Hepatocyte (in vitro differentiated cells): ENCODE data around the gene VAPB. TPM values are rescaled to one million over a fixed set of nuclear protein-coding genes. Genes with fewer than 3 reads are reported as not detected.

Experiments used
- DNase-seq: peaks from one replicate; pipeline ENCODE4 v3.0.0-alpha.2; 2016; ENCODE audit warnings: low spot score
- H2AFZ ChIP-seq: fragments of 200-600 bp; sonication (generic); 2 replicates; pipeline ENCODE4 v1.6.0; 2016; ENCODE audit warnings: antibody characterized with exemption, mild to moderate bottlenecking
- H3K27ac ChIP-seq: fragments of 200-600 bp; sonication (generic); 2 replicates; pipeline ENCODE4 v1.5.1; 2016; ENCODE audit warnings: mild to moderate bottlenecking
- H3K27me3 ChIP-seq: fragments of 200-600 bp; sonication (generic); 2 replicates; pipeline ENCODE4 v1.6.1; 2016
- H3K36me3 ChIP-seq: fragments of 200-600 bp; sonication (generic); replicated peaks from 2 replicates; pipeline ENCODE4 v1.5.1; 2016; ENCODE audit warnings: low read depth; ENCODE audit not compliant: insufficient read depth
- H3K4me1 ChIP-seq: fragments of 200-600 bp; sonication (generic); 2 replicates; pipeline ENCODE4 v1.5.1; 2016; ENCODE audit warnings: mild to moderate bottlenecking, moderate library complexity; ENCODE audit not compliant: insufficient read depth
- H3K4me2 ChIP-seq: fragments of 200-600 bp; sonication (generic); 2 replicates; pipeline ENCODE4 v1.6.0; 2016
- H3K4me3 ChIP-seq: fragments of 200-600 bp; sonication (generic); 2 replicates; pipeline ENCODE4 v1.5.1; 2016; ENCODE audit warnings: mild to moderate bottlenecking
- H3K79me2 ChIP-seq: fragments of 200-600 bp; sonication (generic); 2 replicates; pipeline ENCODE4 v1.6.0; 2017; ENCODE audit warnings: mild to moderate bottlenecking
- H3K9me2 ChIP-seq: fragments of 200-600 bp; sonication (generic); replicated peaks from 2 replicates; pipeline ENCODE4 v1.6.0; 2017; ENCODE audit warnings: mild to moderate bottlenecking; ENCODE audit not compliant: insufficient read depth
- H3K9me3 ChIP-seq: fragments of 200-600 bp; sonication (generic); 2 replicates; pipeline ENCODE4 v1.5.1; 2016; ENCODE audit warnings: low read depth, mild to moderate bottlenecking
- H4K20me1 ChIP-seq: fragments of 200-600 bp; sonication (generic); 2 replicates; pipeline ENCODE4 v1.6.0; 2016; ENCODE audit warnings: mild to moderate bottlenecking; ENCODE audit not compliant: insufficient read depth, poor library complexity, severe bottlenecking
- CTCF ChIP-seq: fragments of 200-600 bp; sonication (generic); IDR thresholded peaks from 2 replicates; pipeline ENCODE4 v1.5.1; 2016; ENCODE audit warnings: antibody characterized with exemption, mild to moderate bottlenecking; ENCODE audit not compliant: poor library complexity
- EZH2 ChIP-seq: fragments of 200-600 bp; sonication (generic); IDR thresholded peaks from 2 replicates; pipeline ENCODE4 v1.6.1; 2016; ENCODE audit warnings: antibody characterized with exemption, mild to moderate bottlenecking, borderline replicate concordance
- EZH2phosphoT487 ChIP-seq: fragments of 200-600 bp; sonication (generic); IDR thresholded peaks from one replicate; pipeline ENCODE4 v1.6.1; 2018; ENCODE audit warnings: antibody characterized with exemption, mild to moderate bottlenecking, low read depth, moderate library complexity; ENCODE audit not compliant: unreplicated experiment, severe bottlenecking
- WGBS: methylation state at CpG from one replicate; pipeline ENCODE4 v1.1.6; 2016; ENCODE audit warnings: low lambda C conversion rate; ENCODE audit errors: missing lambda C conversion rate; 5-methylcytosine and 5-hydroxymethylcytosine counted together
- polyA plus RNA-seq: library from polyadenylated mRNA; unstranded; fragments of >200 nt; fragmentation: Nextera tagmentation; extraction: Ambion mirVana; gene quantifications from 2 replicates; pipeline ENCODE4 v1.2.1, GENCODE V29; 2016
- total RNA-seq: library from RNA; depleted of rRNA; stranded (reverse); fragments of >200 nt; gene quantifications from 2 replicates; pipeline ENCODE4 v1.2.3, GENCODE V29; 2014

Gene VAPB
- total and polyA plus RNA-seq, 2 experiments from 2014 or later: 32.1 to 49.6 TPM

GRCh38 chr20:58450254-58450653, 61.2 kb downstream of the VAPB start:
- DNase-seq: no peak
- H3K27ac ChIP-seq: no peak overlapping the region
- H3K9me3 ChIP-seq: no peaks in the 10 kb centered on the region
- peaks cover 3% of the 10 kb centered on the region for H4K20me1 ChIP-seq
- H3K4me1 ChIP-seq: no peaks in the 10 kb centered on the region
- no peak overlapping the region for H3K4me2 ChIP-seq
- no peaks in the 10 kb centered on the region for H3K9me2 ChIP-seq
- no peaks in the 10 kb centered on the region for H3K27me3 ChIP-seq
- no peaks in the 10 kb centered on the region for H3K36me3 ChIP-seq
- 81% methylated on average over 10 of the region's 10 CpGs for WGBS
- no peak overlapping the region for H2AFZ ChIP-seq
- H3K79me2 ChIP-seq: no peaks in the 10 kb centered on the region
- TF ChIP-seq EZH2phosphoT487 (no peak), EZH2 (no peak), CTCF (no peak)
- H3K4me3 ChIP-seq: no peak overlapping the region

GRCh38 chr20:58452667-58453255, 63.7 kb downstream of the VAPB start:
- H2AFZ ChIP-seq: no peak overlapping the region
- H3K4me2 ChIP-seq: no peak overlapping the region

GRCh38 chr20:58453391-58453790, 64.4 kb downstream of the VAPB start:
- H3K4me2 ChIP-seq: no peak overlapping the region
- no peak overlapping the region for H3K4me3 ChIP-seq
- TF ChIP-seq EZH2 (no peak), CTCF (no peak), EZH2phosphoT487 (no peak)
- no peak for DNase-seq
- WGBS: 79% methylated on average over 5 of the region's 5 CpGs
- no peaks in the 10 kb centered on the region for H3K9me2 ChIP-seq
- no peak overlapping the region for H3K27ac ChIP-seq
- H3K27me3 ChIP-seq: no peaks in the 10 kb centered on the region
- no peaks in the 10 kb centered on the region for H3K9me3 ChIP-seq
- no peaks in the 10 kb centered on the region for H3K4me1 ChIP-seq
- H2AFZ ChIP-seq: no peak overlapping the region
- peaks cover 3% of the 10 kb centered on the region for H4K20me1 ChIP-seq
- no peaks in the 10 kb centered on the region for H3K36me3 ChIP-seq
- no peaks in the 10 kb centered on the region for H3K79me2 ChIP-seq

More at GRCh38 chr20:58452667-58453255, 63.7 kb downstream of the VAPB start:
- H3K9me2 ChIP-seq: no peaks in the 10 kb centered on the region
- no peaks in the 10 kb centered on the region for H3K27me3 ChIP-seq
- no peak overlapping the region for H3K4me3 ChIP-seq
- no peak for TF ChIP-seq CTCF
- no peak for TF ChIP-seq EZH2
- TF ChIP-seq EZH2phosphoT487: no peak
- H3K9me3 ChIP-seq: no peaks in the 10 kb centered on the region
- no peak overlapping the region for H3K27ac ChIP-seq
- peaks cover 3% of the 10 kb centered on the region for H4K20me1 ChIP-seq
- 41% methylated on average over 4 of the region's 4 CpGs for WGBS
- no peaks in the 10 kb centered on the region for H3K4me1 ChIP-seq
- no peaks in the 10 kb centered on the region for H3K79me2 ChIP-seq
- DNase-seq: no peak
- no peaks in the 10 kb centered on the region for H3K36me3 ChIP-seq

GRCh38 chr20:58454460-58454859, 65.4 kb downstream of the VAPB start:
- Histone ChIP-seq H3K4me2 (no peak overlapping the region), H3K9me2 (no peaks in the 10 kb centered on the region), H3K4me3 (no peak overlapping the region), H3K9me3 (no peaks in the 10 kb centered on the region), H4K20me1 (peaks cover 3% of the 10 kb centered on the region), H2AFZ (no peak overlapping the region), H3K4me1 (no peaks in the 10 kb centered on the region), H3K79me2 (no peaks in the 10 kb centered on the region), H3K27me3 (no peaks in the 10 kb centered on the region), H3K36me3 (no peaks in the 10 kb centered on the region), H3K27ac (no peak overlapping the region)
- no peak for TF ChIP-seq EZH2
- no peak for TF ChIP-seq EZH2phosphoT487
- TF ChIP-seq CTCF: no peak
- no peak for DNase-seq
